ENCODE measurements around the gene XYLT1.
"Not testable (repeated sequence)": the region's sequence is repeated elsewhere in the genome, so short reads cannot be mapped to it uniquely, and the experiment has no call there.

Gene XYLT1

GRCh38 chr16:17351441-17352035, 119.2 kb downstream of the XYLT1 start:
- no peak for DNase-seq

GRCh38 chr16:17350207-17350606, 120.6 kb downstream of the XYLT1 start:
- DNase-seq = no peak

GRCh38 chr16:17348826-17349225, 121.9 kb downstream of the XYLT1 start:
- DNase-seq = no peak

GRCh38 chr16:17348042-17348783, 122.5 kb downstream of the XYLT1 start:
- DNase-seq = no peak

GRCh38 chr16:17347624-17348023, 123.1 kb downstream of the XYLT1 start:
- DNase-seq = no peak

- DNase-seq = no peak
Measured at GRCh38 chr16:17346621-17347569, 123.9 kb downstream of the XYLT1 start.

GRCh38 chr16:17345043-17345442, 125.7 kb downstream of the XYLT1 start:
- DNase-seq = no peak

- no peak for DNase-seq
Measured at GRCh38 chr16:17343728-17344127, 127.0 kb downstream of the XYLT1 start.

GRCh38 chr16:17343028-17343427, 127.7 kb downstream of the XYLT1 start:
- no peak for DNase-seq

GRCh38 chr16:17342031-17342430, 128.7 kb downstream of the XYLT1 start:
- no peak for DNase-seq

- no peak for DNase-seq
Measured at GRCh38 chr16:17340804-17341203, 130.0 kb downstream of the XYLT1 start.

- DNase-seq = no peak
Measured at GRCh38 chr16:17339764-17340541, 130.8 kb downstream of the XYLT1 start.

- DNase-seq = no peak
Measured at GRCh38 chr16:17338244-17338643, 132.5 kb downstream of the XYLT1 start.

- no peak for DNase-seq
Measured at GRCh38 chr16:17336530-17336900, 134.2 kb downstream of the XYLT1 start.

- no peak for DNase-seq
Measured at GRCh38 chr16:17335826-17336529, 134.8 kb downstream of the XYLT1 start.

GRCh38 chr16:17335406-17335805, 135.4 kb downstream of the XYLT1 start:
- not testable (repeated sequence) for DNase-seq

GRCh38 chr16:17334096-17334495, 136.7 kb downstream of the XYLT1 start:
- DNase-seq = no peak

GRCh38 chr16:17333229-17333628, 137.5 kb downstream of the XYLT1 start:
- DNase-seq = no peak

- no peak for DNase-seq
Measured at GRCh38 chr16:17331991-17332390, 138.8 kb downstream of the XYLT1 start.

GRCh38 chr16:17331071-17331607, 139.6 kb downstream of the XYLT1 start:
- DNase-seq = no peak

- DNase-seq = no peak
Measured at GRCh38 chr16:17330044-17330443, 140.7 kb downstream of the XYLT1 start.

- DNase-seq = no peak
Measured at GRCh38 chr16:17329391-17329790, 141.4 kb downstream of the XYLT1 start.
